HK-2 (cell line): ENCODE data around the gene FSTL4.

Experiments used
- DNase-seq: peaks from one replicate; pipeline ENCODE4 v3.0.0-alpha.2; 2018; ENCODE audit not compliant: unreplicated experiment

Gene FSTL4

GRCh38 chr5:133610489-133611356 is 1.6 kb downstream of the FSTL4 start:
- DNase-seq, result peak; percentile 16

GRCh38 chr5:133607451-133607850 is 4.9 kb downstream of the FSTL4 start:
- DNase-seq, result no peak

GRCh38 chr5:133606835-133607234 is 5.5 kb downstream of the FSTL4 start:
- no peak for DNase-seq

- no peak for DNase-seq
These were observed 7.0 kb downstream of the FSTL4 start for GRCh38 chr5:133605323-133605722.

- no peak for DNase-seq
These were observed 8.6 kb downstream of the FSTL4 start for GRCh38 chr5:133603711-133604110.

- no peak for DNase-seq
These were observed 9.4 kb downstream of the FSTL4 start for GRCh38 chr5:133602835-133603380.

GRCh38 chr5:133599600-133599999 is 12.7 kb downstream of the FSTL4 start:
- no peak for DNase-seq

- DNase-seq, result no peak
These were observed 13.3 kb downstream of the FSTL4 start for GRCh38 chr5:133599044-133599443.

- DNase-seq, result no peak
These were observed 16.3 kb downstream of the FSTL4 start for GRCh38 chr5:133596049-133596448.

GRCh38 chr5:133595465-133595864 is 16.9 kb downstream of the FSTL4 start:
- no peak for DNase-seq

GRCh38 chr5:133589286-133589685 is 23.1 kb downstream of the FSTL4 start:
- DNase-seq, result no peak

- DNase-seq, result no peak
These were observed 29.4 kb downstream of the FSTL4 start for GRCh38 chr5:133582971-133583370.

GRCh38 chr5:133581918-133582317 is 30.4 kb downstream of the FSTL4 start:
- DNase-seq, result no peak

GRCh38 chr5:133581348-133581747 is 31.0 kb downstream of the FSTL4 start:
- no peak for DNase-seq

- DNase-seq, result no peak
These were observed 31.7 kb downstream of the FSTL4 start for GRCh38 chr5:133580618-133581017.

- no peak for DNase-seq
These were observed 32.6 kb downstream of the FSTL4 start for GRCh38 chr5:133579766-133580165.

GRCh38 chr5:133569347-133569746 is 43.0 kb downstream of the FSTL4 start:
- no peak for DNase-seq

GRCh38 chr5:133565993-133566392 is 46.3 kb downstream of the FSTL4 start:
- peak; percentile 15 for DNase-seq

GRCh38 chr5:133564921-133565565 is 47.3 kb downstream of the FSTL4 start:
- no peak for DNase-seq

GRCh38 chr5:133562554-133562953 is 49.8 kb downstream of the FSTL4 start:
- no peak for DNase-seq

- no peak for DNase-seq
These were observed 52.4 kb downstream of the FSTL4 start for GRCh38 chr5:133559960-133560359.

- DNase-seq, result no peak
These were observed 55.8 kb downstream of the FSTL4 start for GRCh38 chr5:133556551-133556950.

GRCh38 chr5:133554279-133554678 is 58.1 kb downstream of the FSTL4 start:
- no peak for DNase-seq
